LNCAP (cell line): ENCODE data around the gene PRKCZ.

Experiments used
- CTCF ChIP-seq: fragments of 450-650 bp; IDR thresholded peaks from 2 replicates; pipeline ENCODE4 v1.5.1; 2017; ENCODE audit warnings: mild to moderate bottlenecking

Gene PRKCZ

GRCh38 chr1:2152954-2153353, 102.7 kb downstream of the PRKCZ start:
- no peak for TF ChIP-seq CTCF

- TF ChIP-seq CTCF: no peak
Measured at GRCh38 chr1:2154022-2154421, 103.8 kb downstream of the PRKCZ start.

- TF ChIP-seq CTCF: no peak
Measured at GRCh38 chr1:2155147-2155598, 105.0 kb downstream of the PRKCZ start.

GRCh38 chr1:2155788-2156187, 105.6 kb downstream of the PRKCZ start:
- TF ChIP-seq CTCF: no peak

GRCh38 chr1:2156866-2157265, 106.7 kb downstream of the PRKCZ start:
- TF ChIP-seq CTCF: no peak

GRCh38 chr1:2157856-2158255, 107.6 kb downstream of the PRKCZ start:
- no peak for TF ChIP-seq CTCF

GRCh38 chr1:2158272-2158671, 108.1 kb downstream of the PRKCZ start:
- TF ChIP-seq CTCF: no peak

GRCh38 chr1:2159124-2159523, 108.9 kb downstream of the PRKCZ start:
- no peak for TF ChIP-seq CTCF
